Measurements from ENCODE around the gene DRC3. TPM values are rescaled to one million over a fixed set of nuclear protein-coding genes. Genes with fewer than 3 reads are reported as not detected.
"Not testable (repeated sequence)": the region's sequence is repeated elsewhere in the genome, so short reads cannot be mapped to it uniquely, and the experiment has no call there.

DRC3 gene
- total RNA-seq, 4 donors from 2014 or later: 0.71 to 4.2 (median 1.4) TPM

DNA sequence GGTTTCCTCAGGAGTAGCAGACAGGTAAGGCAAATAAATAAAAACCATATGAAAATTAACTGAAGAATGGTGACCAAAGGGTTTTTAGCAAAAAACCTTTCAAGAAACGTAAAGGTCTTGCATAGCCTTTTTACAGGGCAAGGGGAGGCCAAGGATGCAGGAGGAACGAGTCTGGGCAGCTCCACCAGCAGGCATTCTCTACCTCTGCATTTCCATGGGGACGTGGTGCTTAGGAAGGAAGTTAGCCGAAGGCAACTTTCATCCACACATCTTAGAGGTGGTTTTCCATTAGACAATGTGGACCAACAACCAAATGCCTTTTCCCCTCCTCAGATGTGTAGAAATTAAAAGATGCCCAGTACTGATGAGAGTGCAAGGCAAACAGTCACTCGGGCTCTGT lies 21.1 kb upstream of the DRC3 start:
- H3K4me3 ChIP-seq: no peak overlapping the region
- intact Hi-C loops (cut with DNase I): no loop called here
- no peak overlapping the region for H3K27ac ChIP-seq (replicated peaks in 1 of 4)
- no peak for TF ChIP-seq EP300 (IDR thresholded peaks at IDR 0.05)
- TF ChIP-seq POLR2AphosphoS5 (IDR thresholded peaks at IDR 0.05): no peak
- TF ChIP-seq, protein P1, sequence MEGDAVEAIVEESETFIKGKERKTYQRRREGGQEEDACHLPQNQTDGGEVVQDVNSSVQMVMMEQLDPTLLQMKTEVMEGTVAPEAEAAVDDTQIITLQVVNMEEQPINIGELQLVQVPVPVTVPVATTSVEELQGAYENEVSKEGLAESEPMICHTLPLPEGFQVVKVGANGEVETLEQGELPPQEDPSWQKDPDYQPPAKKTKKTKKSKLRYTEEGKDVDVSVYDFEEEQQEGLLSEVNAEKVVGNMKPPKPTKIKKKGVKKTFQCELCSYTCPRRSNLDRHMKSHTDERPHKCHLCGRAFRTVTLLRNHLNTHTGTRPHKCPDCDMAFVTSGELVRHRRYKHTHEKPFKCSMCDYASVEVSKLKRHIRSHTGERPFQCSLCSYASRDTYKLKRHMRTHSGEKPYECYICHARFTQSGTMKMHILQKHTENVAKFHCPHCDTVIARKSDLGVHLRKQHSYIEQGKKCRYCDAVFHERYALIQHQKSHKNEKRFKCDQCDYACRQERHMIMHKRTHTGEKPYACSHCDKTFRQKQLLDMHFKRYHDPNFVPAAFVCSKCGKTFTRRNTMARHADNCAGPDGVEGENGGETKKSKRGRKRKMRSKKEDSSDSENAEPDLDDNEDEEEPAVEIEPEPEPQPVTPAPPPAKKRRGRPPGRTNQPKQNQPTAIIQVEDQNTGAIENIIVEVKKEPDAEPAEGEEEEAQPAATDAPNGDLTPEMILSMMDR (IDR thresholded peaks at IDR 0.05): no peak
- TF ChIP-seq POLR2A (IDR thresholded peaks at IDR 0.05; ENCODE audit: low read depth): no peak
- no peaks in the 10 kb centered on the region for H3K27me3 ChIP-seq
- DNase-seq (ENCODE audit: extremely low spot score): no peak
- H3K9me3 ChIP-seq: no peaks in the 10 kb centered on the region
- H3K36me3 ChIP-seq: peaks cover 0 to 13% (median 3%) of the 10 kb centered on the region in 4 donors
- WGBS: 69% methylated on average over 5 of the region's 5 CpGs
- peaks cover 0 to 46% (median 20%) of the 10 kb centered on the region in 4 donors for H3K4me1 ChIP-seq

DNA sequence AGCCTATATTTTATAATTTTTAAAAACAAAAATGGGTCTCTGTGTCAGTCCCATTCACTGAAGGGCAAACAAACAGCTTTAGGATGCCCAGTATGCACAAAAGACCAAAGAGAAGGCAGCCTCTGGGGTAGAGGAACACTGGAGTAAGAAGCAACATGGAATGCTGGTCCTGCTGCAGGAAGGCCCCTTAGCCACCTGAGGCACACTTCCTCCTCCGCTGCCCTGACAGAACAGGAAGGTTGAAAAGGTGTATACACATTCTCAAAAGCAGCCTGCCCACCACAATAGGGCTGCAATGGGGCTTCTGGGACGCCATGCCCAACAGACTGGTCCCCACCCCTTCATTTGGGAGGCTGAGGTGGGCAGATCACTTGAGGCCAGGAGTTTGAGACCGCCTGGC lies 20.0 kb upstream of the DRC3 start:
- Histone ChIP-seq H3K27me3 (no peaks in the 10 kb centered on the region), H3K36me3 (peaks cover 0 to 13% (median 3%) of the 10 kb centered on the region in 4 donors), H3K4me3 (no peak overlapping the region), H3K9me3 (no peaks in the 10 kb centered on the region), H3K27ac (replicated peaks in 1 of 4) (no peak overlapping the region), H3K4me1 (peaks cover 11 to 48% (median 29%) of the 10 kb centered on the region in 4 donors)
- intact Hi-C loops (cut with DNase I): no loop called here
- 94% methylated on average over 3 of the region's 3 CpGs for WGBS
- DNase-seq (ENCODE audit: extremely low spot score): no peak
- TF ChIP-seq EP300 (IDR thresholded peaks at IDR 0.05) (no peak), POLR2AphosphoS5 (IDR thresholded peaks at IDR 0.05) (no peak), POLR2A (IDR thresholded peaks at IDR 0.05; ENCODE audit: low read depth) (no peak)
- TF ChIP-seq, protein P1 (IDR thresholded peaks at IDR 0.05): no peak

DNA sequence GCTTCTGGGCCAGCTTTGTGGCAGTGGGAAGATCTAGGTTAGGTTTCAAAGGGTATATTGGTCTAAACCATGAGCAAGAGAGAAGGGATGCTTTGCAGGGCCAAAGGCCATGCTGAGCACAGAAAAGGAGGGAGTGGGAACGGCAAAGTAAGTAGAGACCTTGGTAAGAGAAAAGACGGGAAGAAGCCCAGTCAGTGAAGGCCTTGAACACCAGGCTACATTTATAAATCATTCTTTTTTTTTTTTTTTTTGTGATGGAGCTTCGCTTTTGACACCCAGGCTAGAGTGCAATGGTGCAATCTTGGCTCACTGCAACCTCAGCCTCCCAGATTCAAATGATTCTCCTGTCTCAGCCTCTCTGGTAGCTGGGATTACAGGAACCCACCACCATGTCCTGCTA lies 18.6 kb upstream of the DRC3 start:
- H3K27me3 ChIP-seq: no peaks in the 10 kb centered on the region
- intact Hi-C loops (cut with DNase I): no loop called here
- no peak overlapping the region for H3K27ac ChIP-seq (replicated peaks in 1 of 4)
- no peak overlapping the region for H3K4me3 ChIP-seq
- H3K36me3 ChIP-seq: peaks cover 0 to 13% (median 3%) of the 10 kb centered on the region in 4 donors
- no peak for DNase-seq (ENCODE audit: extremely low spot score)
- 93% methylated on average over 3 of the region's 3 CpGs for WGBS
- TF ChIP-seq POLR2A (IDR thresholded peaks at IDR 0.05; ENCODE audit: low read depth) (no peak), EP300 (IDR thresholded peaks at IDR 0.05) (no peak), POLR2AphosphoS5 (IDR thresholded peaks at IDR 0.05) (no peak)
- TF ChIP-seq, protein P1 (IDR thresholded peaks at IDR 0.05): no peak
- H3K9me3 ChIP-seq: no peaks in the 10 kb centered on the region
- H3K4me1 ChIP-seq: peaks cover 25 to 50% (median 39%) of the 10 kb centered on the region in 4 donors

DNA sequence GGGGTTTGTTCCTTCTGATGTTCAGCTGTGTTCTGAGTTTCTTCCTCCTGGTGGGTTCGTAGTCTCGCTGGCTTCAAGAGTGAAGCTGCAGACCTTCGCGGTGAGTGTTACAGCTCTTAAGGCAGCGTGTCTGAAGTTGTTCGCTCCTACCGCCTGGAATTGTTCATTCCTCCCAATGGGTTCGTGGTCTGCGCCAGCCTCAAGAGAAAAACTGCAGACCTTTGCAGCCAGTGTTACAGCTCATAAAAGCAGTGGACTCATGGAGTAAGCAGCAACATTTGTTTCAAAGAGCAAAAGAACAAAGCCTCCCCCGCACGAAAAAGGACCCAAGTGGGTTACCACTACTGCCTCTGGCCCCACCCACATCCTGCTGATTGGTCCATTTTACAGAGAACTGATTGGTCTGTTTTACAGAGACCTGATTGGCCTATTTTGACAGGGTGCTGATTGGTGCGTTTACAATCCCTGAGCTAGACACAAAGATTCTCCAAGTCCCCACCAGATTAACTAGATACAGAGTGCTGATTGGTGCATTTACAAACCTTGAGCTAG lies 16.8 kb upstream of the DRC3 start:
- intact Hi-C loops (cut with DNase I); H3K4me3 ChIP-seq; H3K27ac ChIP-seq (replicated peaks in 1 of 4); H3K27me3 ChIP-seq; H3K9me3 ChIP-seq; DNase-seq (ENCODE audit: extremely low spot score): not testable (repeated sequence)
- peaks cover 40 to 65% (median 50%) of the 10 kb centered on the region in 4 donors for H3K4me1 ChIP-seq
- 96% methylated on average over 12 of the region's 12 CpGs for WGBS
- H3K36me3 ChIP-seq: peaks cover 0 to 13% (median 3%) of the 10 kb centered on the region in 4 donors

DNA sequence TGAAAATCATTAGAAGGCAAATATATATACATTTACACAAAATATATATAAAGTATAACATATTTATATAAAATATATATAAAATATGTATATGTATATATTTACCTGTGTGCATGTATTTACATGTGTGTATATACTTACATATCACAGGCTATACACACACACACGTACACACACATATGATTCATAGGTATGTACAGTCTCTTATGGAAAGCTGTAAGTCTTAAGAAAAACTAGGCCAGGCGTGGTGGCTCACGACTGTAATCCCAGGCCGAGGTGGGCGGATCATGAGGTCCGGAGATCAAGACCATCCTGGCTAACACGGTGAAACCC lies 15.1 kb upstream of the DRC3 start:
- no peak for TF ChIP-seq POLR2AphosphoS5 (IDR thresholded peaks at IDR 0.05)
- TF ChIP-seq, protein P1 (IDR thresholded peaks at IDR 0.05): no peak
- no peak for TF ChIP-seq POLR2A (IDR thresholded peaks at IDR 0.05; ENCODE audit: low read depth)
- TF ChIP-seq EP300 (IDR thresholded peaks at IDR 0.05): no peak
- Histone ChIP-seq H3K27me3 (no peaks in the 10 kb centered on the region), H3K27ac (replicated peaks in 1 of 4) (peak overlapping the region; percentile 56 to 73 (median 70)), H3K36me3 (peaks cover 0 to 13% (median 3%) of the 10 kb centered on the region in 4 donors), H3K4me3 (no peak overlapping the region), H3K9me3 (no peaks in the 10 kb centered on the region), H3K4me1 (peaks cover 40 to 53% (median 43%) of the 10 kb centered on the region in 4 donors)
- intact Hi-C loops (cut with DNase I): no loop called here
- WGBS: 92% methylated on average over 7 of the region's 7 CpGs
- no peak for DNase-seq (ENCODE audit: extremely low spot score)

Data from esophagus muscularis mucosa (tissue), 4 donors.